ENCODE results near the gene PACS2.

PACS2 gene

GRCh38 chr14:105348169-105348944, 33.8 kb downstream of the PACS2 start:
- no peak for DNase-seq (ENCODE audit: low read depth)
- no peak overlapping the region for H3K4me3 ChIP-seq (ENCODE audit: low read length)
- no peak for TF ChIP-seq CTCF (conservative IDR thresholded peaks at IDR 0.05; ENCODE audit: low read depth, low read length)

- H3K4me3 ChIP-seq (ENCODE audit: low read length): no peak overlapping the region
- DNase-seq (ENCODE audit: low read depth): no peak
- no peak for TF ChIP-seq CTCF (conservative IDR thresholded peaks at IDR 0.05; ENCODE audit: low read depth, low read length)
These were observed 34.6 kb downstream of the PACS2 start for GRCh38 chr14:105348945-105349699.

- DNase-seq (ENCODE audit: low read depth): no peak
- no peak for TF ChIP-seq CTCF (conservative IDR thresholded peaks at IDR 0.05; ENCODE audit: low read depth, low read length)
- no peak overlapping the region for H3K4me3 ChIP-seq (ENCODE audit: low read length)
These were observed 35.4 kb downstream of the PACS2 start for GRCh38 chr14:105349992-105350391.

GRCh38 chr14:105350450-105351244, 36.1 kb downstream of the PACS2 start:
- DNase-seq (ENCODE audit: low read depth): no peak

GRCh38 chr14:105351410-105351809, 36.9 kb downstream of the PACS2 start:
- H3K4me3 ChIP-seq (ENCODE audit: low read length): no peak overlapping the region
- TF ChIP-seq CTCF (conservative IDR thresholded peaks at IDR 0.05; ENCODE audit: low read depth, low read length): no peak
- DNase-seq (ENCODE audit: low read depth): no peak

More at GRCh38 chr14:105350450-105351244, 36.1 kb downstream of the PACS2 start:
- no peak overlapping the region for H3K4me3 ChIP-seq (ENCODE audit: low read length)
- no peak for TF ChIP-seq CTCF (conservative IDR thresholded peaks at IDR 0.05; ENCODE audit: low read depth, low read length)

- peak; percentile 92 for TF ChIP-seq CTCF (conservative IDR thresholded peaks at IDR 0.05; ENCODE audit: low read depth, low read length)
- H3K4me3 ChIP-seq (ENCODE audit: low read length): no peak overlapping the region
- peak; percentile 60 for DNase-seq (ENCODE audit: low read depth)
These were observed 37.6 kb downstream of the PACS2 start for GRCh38 chr14:105351920-105352851.

Measured in retinal pigment epithelial cell (primary cell).